DOHH2 (cell line): Measurements from ENCODE around the gene EXOC6B.

Experiments used
- CTCF ChIP-seq: fragments of 200-600 bp; sonication (generic); IDR thresholded peaks from one replicate; pipeline ENCODE4 v1.5.1; 2014; ENCODE audit warnings: antibody characterized with exemption, mild to moderate bottlenecking, low read depth, low read length; ENCODE audit not compliant: poor library complexity, severe bottlenecking
- EZH2phosphoT487 ChIP-seq: fragments of 200-600 bp; sonication (generic); IDR thresholded peaks from 2 replicates; pipeline ENCODE4 v1.6.1; 2017; ENCODE audit warnings: borderline replicate concordance, mild to moderate bottlenecking, antibody characterized with exemption, low read length, moderate library complexity, mixed read lengths

- TF ChIP-seq CTCF (no peak), EZH2phosphoT487 (no peak)
Measured at GRCh38 chr2:72497763-72498162, 328.1 kb downstream of the EXOC6B start.
